Thyroid gland (tissue), 4 donors: ENCODE measurements around the gene C2orf92.
"Not testable (repeated sequence)": the region's sequence is repeated elsewhere in the genome, so short reads cannot be mapped to it uniquely, and the experiment has no call there.

Source experiments
- POLR2A ChIP-seq, 2 donors: fragments of 450-650 bp; IDR thresholded peaks; one replicate each; pipeline ENCODE4 v1.6.1; 2017; ENCODE audit warnings: antibody characterized with exemption in 2 of 2, mild to moderate bottlenecking in 2 of 2, moderate library complexity in 1 of 2
- TF ChIP-seq, protein P1 (sequence below), 6 experiments: fragments of 200-600 bp in 3 of 6; fragments of 450-650 bp in 3 of 6; sonication (generic) in 3 of 6; IDR thresholded peaks; one replicate each; pipeline ENCODE4 v1.5.1; 2016 to 2019; ENCODE audit warnings: antibody characterized with exemption in 6 of 6, mild to moderate bottlenecking in 2 of 6, inconsistent platforms in 1 of 6, moderate library complexity in 1 of 6

DNA sequence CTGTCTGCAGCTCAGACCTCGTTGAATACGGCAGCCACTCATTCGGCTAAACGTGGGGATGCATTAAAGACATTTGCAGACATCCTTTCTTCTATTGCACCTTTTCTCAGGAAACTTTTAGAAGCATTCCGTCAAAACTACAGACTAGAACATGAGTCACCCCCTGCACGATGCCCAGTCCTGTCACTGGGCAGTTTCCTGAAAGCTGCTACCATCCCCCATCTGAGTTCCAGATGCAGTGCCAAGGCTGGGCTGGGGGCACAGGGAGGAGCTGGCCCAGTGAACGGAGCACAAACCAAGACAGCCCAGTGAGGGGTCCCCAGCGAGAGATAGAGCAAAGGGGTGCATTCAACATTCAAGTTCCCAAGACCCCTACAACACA is 43.5 kb upstream of the C2orf92 start:
- TF ChIP-seq, protein P1, sequence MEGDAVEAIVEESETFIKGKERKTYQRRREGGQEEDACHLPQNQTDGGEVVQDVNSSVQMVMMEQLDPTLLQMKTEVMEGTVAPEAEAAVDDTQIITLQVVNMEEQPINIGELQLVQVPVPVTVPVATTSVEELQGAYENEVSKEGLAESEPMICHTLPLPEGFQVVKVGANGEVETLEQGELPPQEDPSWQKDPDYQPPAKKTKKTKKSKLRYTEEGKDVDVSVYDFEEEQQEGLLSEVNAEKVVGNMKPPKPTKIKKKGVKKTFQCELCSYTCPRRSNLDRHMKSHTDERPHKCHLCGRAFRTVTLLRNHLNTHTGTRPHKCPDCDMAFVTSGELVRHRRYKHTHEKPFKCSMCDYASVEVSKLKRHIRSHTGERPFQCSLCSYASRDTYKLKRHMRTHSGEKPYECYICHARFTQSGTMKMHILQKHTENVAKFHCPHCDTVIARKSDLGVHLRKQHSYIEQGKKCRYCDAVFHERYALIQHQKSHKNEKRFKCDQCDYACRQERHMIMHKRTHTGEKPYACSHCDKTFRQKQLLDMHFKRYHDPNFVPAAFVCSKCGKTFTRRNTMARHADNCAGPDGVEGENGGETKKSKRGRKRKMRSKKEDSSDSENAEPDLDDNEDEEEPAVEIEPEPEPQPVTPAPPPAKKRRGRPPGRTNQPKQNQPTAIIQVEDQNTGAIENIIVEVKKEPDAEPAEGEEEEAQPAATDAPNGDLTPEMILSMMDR (IDR thresholded peaks at IDR 0.05): not testable (repeated sequence)
- not testable (repeated sequence) for TF ChIP-seq POLR2A (IDR thresholded peaks at IDR 0.05)
